GM18498 (cell line): Measurements from ENCODE around the gene RGMB.
A peak's percentile ranks its signal among the peaks of the same experiment; 100 is the strongest.

Experiments
- ATAC-seq: cut with Tn5 transposase; IDR thresholded peaks from one replicate; pipeline ENCODE4 v1.9.1; 2021; ENCODE audit warnings: mild to moderate bottlenecking, moderate library complexity; ENCODE audit not compliant: unreplicated experiment

The RGMB gene

DNA sequence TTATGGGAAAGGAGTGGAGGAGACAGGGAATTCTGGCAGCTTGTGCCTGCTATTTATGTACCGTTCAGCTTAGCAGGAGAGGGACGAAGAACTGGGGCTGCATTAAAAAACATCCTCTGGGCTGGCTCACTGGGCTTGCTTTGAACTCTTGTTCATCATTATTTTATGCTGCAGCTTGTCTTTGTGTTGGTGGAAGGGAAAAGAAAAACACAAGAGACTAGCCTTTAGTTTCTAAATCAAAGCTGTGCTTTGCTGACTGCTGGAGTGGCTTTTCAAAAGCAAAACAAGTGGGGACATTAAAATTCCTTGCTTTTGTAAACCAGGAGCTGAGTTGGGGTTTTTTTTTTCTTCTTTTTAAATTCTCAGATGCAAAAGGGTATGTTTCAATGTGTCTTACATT, 5.9 kb upstream of the RGMB start:
- ATAC-seq, result no peak

DNA sequence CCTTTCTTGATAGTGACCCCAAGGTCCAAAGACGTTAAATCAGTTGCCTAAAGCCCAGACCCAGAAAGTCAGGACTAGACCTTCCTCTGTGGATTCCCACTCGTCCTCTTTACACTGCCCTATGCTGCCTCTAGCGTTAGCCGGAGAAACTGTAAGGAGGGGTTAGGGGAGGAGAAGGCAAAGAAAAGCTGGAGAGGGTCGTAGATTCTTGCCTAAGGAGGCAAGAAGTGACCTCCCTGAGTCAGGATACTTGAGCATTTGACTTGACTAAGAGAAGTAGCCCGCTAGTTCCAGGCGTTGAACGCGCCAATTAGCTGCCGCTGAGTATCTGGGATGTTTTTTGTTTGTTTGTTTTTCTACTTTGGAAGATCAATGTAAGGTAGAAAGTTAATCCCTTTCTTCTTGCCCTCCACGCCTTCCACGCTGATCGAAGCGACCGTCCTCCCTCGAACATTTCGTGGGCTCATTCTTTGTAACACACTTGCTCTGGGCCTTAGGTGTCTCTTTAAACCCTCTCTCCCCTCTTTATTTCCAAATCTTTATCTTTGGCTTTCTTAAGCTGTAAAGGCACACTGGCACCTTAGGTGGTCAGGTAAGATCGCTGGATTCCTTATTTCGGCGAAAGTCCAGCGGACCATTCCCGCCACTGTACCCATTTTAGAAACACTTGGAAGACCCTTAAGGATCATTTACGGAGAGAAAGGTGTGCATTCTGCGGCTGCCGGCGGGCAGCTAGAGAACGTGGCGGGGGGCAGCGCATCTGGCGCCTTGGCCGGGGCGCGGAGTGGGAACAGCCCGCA, 5.1 kb upstream of the RGMB start:
- peak; percentile 42 for ATAC-seq

DNA sequence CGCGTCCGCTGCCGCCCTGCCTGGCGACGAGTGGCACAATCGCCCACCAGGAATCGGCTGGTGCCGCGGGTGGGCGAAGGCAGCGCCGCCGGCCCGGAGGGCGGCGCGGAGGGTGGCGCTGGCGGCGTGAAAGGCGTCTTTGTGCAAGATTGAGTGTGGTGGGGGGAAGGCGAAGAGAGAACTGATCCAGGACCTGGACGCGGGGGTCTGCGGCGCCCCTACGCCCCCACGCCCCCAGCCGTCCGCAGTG, 4.6 kb upstream of the RGMB start:
- ATAC-seq, result no peak

DNA sequence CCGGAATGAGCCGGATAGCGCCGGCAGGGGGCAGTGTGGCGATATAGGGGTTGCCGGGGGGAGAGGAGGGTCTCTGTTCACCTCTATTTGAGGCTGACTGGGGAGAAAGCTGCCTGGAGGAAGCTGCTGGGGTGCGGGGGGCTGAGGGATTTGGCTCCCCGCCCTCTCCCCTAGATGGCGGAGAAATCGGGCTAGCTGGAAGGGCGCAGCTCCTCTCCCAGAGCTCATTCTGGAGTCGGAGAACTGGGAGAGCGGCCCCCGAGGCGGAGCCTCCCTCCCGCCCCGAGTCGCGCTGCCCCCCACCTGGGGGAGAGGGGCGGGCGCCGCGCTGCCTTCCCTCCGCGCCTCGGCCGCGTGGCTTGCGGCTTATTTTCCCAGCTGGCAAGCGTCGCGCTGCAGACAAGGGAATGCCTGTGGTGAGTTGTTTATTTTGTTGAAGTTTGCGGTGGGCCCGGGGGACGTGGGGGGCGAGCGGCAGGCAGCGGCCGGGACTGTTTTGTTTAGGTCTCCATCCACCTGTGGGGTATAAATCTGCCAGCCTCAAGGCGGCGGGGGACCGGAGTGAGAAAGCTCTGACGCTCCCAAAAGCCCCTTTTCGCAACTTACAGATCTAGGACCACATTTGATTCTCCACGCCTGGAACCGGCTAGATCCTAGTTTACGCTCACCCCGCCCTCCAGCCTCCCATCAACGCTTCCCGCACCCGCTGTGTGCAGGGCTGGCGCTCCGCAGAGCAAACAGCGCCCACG, 4.1 kb upstream of the RGMB start:
- ATAC-seq, result no peak

DNA sequence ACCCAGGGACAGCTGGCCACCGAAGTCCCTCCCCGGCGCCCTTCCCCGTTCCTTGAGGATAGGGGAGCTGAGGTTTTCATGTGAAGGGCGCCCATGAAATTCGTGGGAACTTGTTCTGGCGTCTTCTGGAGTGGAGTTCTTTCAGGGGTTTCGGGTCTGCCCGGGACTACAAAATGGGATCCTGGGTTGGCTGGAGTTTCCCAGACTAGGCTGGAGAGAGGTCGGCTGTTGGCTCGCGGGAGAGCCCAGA, 3.6 kb upstream of the RGMB start:
- no peak for ATAC-seq

DNA sequence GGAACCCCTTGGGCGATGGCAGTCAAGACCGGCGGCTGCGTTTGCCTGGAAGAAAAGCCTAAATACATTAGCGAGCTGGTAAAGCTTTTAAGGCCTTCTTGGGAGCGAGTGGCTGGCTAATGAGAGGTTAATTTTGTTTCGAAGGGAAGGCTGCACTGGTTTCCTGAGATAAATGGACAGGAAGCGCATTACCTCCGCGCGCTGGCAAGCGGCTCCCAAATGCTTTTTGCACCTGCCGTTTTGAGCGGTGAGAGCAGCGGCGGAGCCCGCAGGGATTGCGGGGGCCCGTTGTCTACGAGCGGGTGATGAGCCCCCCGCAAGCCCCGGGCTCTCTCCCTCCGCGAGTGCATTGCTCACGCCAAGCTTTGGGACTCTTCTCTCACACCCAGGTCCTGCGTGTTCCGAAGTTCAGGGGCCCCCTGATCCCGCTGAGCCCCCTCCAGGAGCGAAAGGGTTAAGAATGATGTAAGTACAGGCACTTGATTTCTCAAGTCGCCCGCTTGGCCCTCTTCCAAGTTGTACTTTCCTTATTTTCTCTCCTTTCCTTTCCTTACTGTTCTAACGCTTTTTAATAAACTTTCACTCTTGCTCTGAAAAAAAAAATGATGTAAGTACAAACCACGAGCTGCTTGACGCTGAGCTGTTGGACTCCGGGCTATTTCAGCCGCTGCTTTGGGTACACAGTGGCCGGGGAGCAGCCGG, 3.1 kb upstream of the RGMB start:
- ATAC-seq, result no peak

DNA sequence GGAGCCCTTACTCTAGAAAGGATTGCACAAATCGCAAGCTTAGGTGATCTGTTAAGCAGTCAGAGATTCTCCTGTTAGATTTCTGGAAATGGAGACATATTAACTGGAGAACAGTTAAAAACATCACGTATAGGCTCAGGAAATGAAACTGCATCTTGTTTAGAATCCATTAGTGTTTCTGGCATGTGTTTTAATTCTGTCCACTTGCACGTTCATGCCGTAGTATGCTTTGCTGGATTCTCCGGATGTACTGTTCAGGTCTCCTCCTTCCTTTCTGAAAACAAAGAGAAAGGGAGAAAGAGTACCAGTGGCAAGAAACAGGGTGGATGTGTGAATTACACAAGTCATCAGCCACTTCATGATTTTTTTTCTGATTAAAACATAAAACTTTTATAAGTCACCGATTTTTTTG, 2.5 kb upstream of the RGMB start:
- no peak for ATAC-seq

DNA sequence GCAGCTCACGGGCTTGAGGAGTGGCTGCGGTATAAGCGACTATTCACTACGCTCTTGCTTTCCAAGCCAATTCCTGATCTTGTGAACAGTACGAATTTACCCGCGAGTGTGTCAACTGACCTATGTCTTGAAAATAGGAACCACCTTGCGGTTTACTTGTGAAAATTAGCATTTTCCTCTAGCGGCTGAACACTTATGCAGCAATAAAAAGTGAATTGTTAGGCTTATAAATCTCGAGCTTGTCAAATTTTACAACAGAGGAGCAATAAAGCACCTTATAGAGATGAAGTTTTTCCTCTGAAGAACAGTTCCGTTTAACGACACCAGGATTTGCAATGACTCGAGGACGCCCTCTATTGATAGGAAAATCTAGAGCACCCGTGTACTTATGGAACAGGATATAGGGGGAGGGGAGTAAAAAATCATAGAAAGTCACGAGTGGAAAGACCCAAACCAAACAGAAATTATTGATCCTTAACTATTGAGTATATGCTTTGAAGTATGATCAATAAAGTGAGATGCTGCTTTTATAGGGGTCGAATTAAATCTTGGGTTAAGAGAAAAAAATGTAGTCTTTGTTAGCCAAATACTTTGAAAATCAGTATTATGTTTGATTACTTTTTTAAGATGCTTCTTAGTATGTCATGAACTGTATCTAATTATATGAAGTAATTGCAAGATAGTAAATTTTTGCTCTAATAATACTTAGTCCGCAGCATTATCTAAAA, 1.9 kb upstream of the RGMB start:
- ATAC-seq, result no peak

DNA sequence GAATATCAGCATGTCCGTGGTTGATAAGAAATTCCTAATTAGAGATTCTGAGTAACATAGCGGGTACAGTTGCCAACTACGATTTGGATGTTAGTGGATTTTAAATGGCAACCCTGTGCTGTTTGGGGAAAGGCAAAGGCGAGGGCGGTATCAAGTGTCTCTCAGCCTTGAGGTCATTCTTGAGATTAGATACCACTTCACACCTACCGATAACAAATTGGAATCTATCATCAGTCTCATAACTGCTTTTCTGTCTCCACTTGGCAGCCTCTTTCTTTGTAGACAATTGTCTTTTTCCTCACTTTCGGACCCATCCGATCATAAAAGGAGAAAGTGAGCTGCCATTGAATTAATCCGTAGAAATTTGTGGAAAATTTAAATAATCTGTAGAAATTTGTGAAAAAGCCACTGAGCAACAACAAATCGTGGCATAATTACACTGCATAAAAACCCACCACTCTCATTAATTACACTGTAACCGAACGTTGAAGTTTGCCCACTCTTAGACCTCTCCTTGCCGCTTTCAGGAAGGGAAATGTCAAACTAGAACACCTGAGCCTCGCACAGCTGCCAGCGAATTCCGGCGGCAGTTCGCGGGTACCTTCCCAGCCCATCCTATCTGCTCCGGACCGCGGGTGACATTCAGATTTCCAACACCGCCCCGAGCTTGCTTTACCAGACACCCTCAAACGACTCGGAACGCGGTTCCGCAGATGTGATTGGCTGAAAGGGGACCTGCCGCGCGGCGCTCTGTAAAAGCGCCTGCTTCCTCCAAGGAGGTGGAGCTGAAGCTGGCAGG, 849 bp upstream of the RGMB start:
- no peak for ATAC-seq

DNA sequence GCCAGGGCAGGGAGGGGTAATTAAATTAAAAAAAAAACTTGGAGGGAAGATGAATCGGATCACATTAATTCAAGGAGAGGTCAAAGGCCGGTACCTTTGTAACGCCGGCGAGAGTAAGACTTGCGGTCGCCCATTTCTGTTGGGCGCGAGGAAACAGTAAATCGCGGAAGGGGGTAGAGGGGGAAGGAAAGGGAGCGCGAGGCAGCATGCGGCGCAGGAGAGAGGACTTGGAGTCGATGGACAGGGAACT, 324 bp upstream of the RGMB start:
- ATAC-seq, result no peak

DNA sequence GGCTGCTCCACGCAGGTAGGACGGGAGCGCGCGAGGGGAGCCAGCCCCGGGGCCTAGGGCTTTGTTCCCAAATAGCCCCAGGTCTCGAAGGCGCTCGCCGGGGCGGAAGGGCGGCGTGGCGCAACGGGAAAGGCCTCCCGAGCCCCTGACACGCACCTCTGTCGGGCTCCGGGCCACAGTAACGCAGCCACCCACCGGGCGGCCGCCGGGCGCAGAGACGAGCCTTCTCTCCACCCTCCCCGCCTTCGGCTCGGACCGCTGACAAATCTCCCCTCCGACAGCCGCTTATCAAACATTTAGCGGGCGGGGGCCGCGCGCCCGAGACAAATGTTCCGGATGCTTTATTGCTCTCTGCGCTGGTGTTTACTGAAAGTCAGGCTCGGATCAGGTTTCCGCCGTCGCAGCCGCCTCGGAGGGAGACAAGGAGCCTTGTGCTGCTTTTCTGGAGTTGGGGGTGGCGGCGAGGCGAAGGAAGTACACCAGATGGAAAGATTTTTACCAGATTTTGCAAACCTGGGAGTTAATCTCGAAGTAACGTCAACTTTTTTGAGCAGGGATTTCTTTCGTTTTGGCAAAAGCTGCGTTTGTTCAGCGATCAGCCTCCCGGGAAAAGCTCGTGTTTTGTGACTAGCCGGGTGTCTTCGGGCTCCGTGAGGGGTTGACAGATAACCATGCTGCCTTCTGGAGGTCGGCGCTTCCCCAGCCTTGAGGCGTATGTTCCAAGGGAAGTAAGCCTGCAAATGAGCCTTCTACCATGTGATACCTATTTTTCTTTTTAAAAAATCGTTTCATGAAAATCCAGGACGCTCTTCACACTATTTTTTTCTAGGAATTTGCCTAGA, 950 bp downstream of the RGMB start:
- peak; percentile 39 for ATAC-seq

DNA sequence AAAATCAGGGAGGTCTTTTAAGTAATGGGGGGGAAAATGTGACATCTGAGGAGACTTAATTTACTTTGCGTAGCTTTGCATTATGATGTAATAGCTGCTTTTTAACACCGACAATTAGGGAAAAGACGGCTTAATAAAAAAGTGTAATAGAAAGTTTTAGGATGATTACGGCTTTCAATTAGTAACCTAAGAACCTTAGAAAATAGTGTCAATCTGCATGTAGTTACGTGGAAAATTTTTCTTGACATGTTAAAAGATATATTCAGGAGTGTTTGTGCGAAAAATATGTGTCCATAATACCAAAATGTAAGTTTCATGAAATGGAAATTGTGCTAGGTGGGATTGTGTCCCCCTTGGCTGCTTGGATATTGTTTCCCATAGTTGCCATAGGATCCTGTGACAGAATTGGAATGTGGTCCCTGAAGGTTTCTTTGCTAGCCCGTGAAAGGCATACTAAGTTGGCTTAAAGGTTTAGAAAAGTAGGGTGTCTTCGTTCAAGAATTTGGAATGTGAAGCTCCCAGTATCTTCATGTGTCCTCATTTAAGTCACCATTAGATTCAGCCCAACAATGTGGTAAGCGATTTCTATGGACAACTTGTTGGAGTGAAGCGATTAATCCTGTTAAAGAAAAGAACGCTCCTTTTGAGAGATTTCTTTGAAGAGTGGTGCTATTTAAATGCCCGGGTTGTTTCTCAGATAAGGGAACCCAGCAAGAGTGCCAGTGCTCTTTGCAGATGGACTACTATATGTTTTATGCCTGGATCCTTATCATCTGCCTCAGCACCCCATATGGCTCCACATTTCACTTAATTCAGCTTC, 2.0 kb downstream of the RGMB start:
- ATAC-seq, result no peak

DNA sequence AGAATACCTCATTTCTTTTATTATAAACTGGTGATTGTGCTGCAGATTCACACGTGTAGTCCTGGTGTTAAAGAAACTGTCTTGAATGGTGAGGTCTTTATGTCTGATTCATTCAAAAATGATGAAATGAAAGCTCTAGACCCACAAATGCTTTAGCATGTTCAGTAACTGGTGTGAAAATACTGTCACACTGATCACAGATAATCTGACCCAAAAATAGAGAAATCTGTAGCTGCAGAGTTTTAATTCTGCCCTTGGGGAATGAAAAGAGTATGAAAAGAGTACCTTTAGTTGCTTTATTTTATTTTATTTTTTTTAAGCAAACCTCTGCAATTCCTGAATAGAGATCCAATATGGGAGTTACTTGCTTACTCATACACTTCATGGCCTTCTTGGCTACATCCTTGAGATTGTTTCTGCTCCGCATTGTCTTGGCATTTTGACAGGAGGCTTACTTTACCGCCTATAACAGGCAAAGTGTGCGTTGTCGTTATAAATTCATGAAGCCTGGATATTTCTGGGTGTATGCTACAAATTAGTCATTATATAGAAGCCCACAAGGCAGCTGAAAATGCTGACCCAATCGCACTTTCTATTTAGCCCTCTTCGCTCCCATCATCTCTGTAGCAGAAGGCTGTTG, 2.7 kb downstream of the RGMB start:
- no peak for ATAC-seq

DNA sequence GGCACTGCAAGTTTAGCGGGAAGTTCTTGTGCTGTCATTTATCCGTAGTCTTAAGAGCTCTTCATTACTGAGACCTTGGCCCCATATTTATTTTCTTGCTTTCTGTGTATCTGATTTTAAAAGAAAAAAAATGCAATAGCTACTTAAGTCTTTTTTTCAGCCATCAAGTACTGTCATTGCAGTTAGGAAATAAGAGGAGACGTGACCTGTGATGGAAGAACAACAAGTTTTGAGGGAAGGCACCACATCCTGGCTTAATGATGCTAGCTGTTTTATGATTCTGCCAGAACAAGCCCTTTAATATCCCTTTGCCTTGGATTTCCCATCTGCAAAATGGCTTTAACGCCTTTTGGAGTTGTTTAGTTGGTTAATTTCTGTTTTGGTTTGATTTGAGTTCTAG, 3.8 kb downstream of the RGMB start:
- ATAC-seq, result no peak

DNA sequence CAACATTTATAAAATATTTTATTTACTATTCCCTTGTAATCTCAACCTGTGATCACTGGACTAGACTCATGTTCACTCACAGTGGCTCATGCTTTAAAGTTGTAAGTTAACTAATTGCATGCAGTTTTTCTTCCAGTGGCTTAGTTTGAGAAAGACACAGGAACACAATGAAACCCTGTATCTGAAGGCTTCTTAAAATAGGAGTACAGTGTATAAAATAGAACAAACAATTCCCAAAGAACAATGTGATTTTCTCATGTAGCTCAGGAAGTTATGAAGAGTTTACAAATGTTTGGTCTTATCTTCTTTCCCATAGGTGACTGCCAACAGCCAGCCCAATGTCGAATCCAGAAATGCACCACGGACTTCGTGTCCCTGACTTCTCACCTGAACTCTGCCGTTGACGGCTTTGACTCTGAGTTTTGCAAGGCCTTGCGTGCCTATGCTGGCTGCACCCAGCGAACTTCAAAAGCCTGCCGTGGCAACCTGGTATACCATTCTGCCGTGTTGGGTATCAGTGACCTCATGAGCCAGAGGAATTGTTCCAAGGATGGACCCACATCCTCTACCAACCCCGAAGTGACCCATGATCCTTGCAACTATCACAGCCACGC, 5.9 kb downstream of the RGMB start:
- no peak for ATAC-seq

DNA sequence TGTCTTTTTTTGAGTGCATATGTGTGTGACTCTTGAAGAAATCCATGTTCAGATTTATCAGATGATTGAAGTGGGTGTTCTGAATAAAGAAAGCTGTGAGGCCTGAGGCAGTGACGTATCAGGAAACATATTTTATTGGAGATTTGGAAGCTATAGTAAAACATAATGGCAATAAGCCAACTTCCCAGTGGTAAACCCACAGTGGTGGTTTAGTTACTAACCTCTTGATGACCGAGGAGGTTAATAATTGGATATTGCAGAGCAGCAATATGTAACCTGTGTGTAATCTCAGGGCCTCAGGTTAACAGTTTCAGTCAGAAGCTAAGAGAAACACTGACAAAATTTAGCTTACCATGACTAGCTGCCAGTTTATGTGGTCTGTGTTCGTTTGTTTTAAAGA, 6.9 kb downstream of the RGMB start:
- ATAC-seq, result no peak

DNA sequence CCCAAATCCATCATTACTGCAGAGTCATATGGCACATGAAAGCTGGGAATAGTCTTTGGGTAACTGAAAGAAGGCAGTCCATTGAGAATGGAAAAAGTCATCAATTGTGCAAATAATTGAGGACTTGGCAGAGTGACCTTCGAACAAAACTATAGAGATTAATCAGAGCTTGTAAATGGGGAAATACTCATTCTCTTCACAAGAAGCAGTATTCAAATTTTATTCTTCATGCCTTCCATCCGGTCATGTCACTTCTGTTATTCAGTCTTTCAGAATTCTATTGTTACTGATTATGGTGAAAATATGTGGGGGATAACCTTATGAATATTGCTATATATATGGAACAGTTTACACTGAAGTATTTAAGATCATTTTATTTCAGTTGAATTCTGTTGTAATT, 8.1 kb downstream of the RGMB start:
- no peak for ATAC-seq

DNA sequence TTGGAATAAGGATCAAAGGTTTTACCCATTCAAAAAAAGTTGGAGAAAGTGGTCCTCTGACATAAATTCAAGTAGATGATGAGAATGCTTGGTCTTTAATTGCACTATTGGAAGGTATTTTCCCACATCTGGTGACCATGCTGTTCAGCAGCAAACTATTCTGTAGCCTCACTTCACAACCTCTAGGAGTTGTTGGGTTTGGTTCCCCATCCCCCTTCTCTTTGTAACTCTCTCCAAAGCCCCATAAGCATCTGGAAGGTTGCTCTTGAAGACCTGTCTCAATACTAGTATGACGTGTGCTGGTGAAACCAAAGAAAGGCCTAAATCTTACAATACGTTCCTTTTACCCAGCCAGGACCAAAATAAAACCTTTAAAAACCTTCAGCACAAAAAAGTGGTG, 8.5 kb downstream of the RGMB start:
- no peak for ATAC-seq
